H1 (cell line): ENCODE results near the gene INSM2.

Experiments used
- CBX8 ChIP-seq: fragments of 300-800, 300-1000 bp; sonication (generic); IDR thresholded peaks from 2 replicates; pipeline ENCODE4 v1.7.1; 2016; ENCODE audit warnings: low read depth, low read length, borderline replicate concordance
- HDAC2 ChIP-seq, 2 experiments: fragments of 300-600 bp in 1 of 2; sonication (generic) in 1 of 2; IDR thresholded peaks; 2 replicates each; pipeline ENCODE4 v1.6.1; 2011 to 2012; ENCODE audit warnings: low read depth in 2 of 2, low read length in 2 of 2, mild to moderate bottlenecking in 2 of 2, moderate library complexity in 2 of 2, borderline replicate concordance in 1 of 2, inconsistent platforms in 1 of 2
- POLR2A ChIP-seq, 2 experiments: IDR thresholded peaks; 1 replicate in 1 of 2; 2 replicates in 1 of 2; pipeline ENCODE4 v1.6.1; 2011; ENCODE audit warnings: low read depth in 2 of 2, low read length in 2 of 2, mild to moderate bottlenecking in 2 of 2; ENCODE audit errors: control extremely low read depth in 1 of 2
- SUZ12 ChIP-seq: fragments of 200-600 bp; sonication (generic); IDR thresholded peaks from 2 replicates; pipeline ENCODE4 v1.6.1; 2012; ENCODE audit warnings: mild to moderate bottlenecking, inconsistent platforms, low read length, moderate library complexity, mixed read lengths
- TEAD4 ChIP-seq: IDR thresholded peaks from 2 replicates; pipeline ENCODE4 v1.6.1; 2012; ENCODE audit warnings: low read depth, low read length, inconsistent platforms, mixed read lengths
- TF ChIP-seq, protein P1 (sequence below), 3 experiments: IDR thresholded peaks; 1 replicate in 2 of 3; 2 replicates in 1 of 3; pipeline versions ENCODE4 v1.5.1 to v1.6.1; 2011; ENCODE audit warnings: low read length in 3 of 3, mild to moderate bottlenecking in 3 of 3, inconsistent platforms in 2 of 3, low read depth in 1 of 3, moderate library complexity in 1 of 3; ENCODE audit not compliant: insufficient read depth in 1 of 3; ENCODE audit errors: control extremely low read depth in 1 of 3

DNA sequence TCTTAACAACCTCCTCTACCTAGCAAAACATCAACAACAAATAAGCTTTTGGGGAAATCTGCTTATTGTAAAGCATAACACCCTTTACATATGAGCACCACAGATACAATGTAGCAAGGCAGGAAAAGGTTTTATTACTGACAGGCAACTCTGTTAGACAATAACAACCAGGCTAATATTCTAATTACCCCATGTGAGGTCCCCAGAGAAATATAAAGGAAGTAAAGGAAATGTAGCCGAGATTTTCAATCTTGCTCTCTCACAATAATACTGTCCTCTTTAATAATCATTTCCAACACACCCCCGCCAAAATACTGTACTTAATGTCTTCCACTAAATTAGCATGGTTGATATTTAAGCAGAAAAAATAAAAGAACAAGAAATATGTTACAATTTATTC is 14.0 kb upstream of the INSM2 start:
- TF ChIP-seq, protein P1, sequence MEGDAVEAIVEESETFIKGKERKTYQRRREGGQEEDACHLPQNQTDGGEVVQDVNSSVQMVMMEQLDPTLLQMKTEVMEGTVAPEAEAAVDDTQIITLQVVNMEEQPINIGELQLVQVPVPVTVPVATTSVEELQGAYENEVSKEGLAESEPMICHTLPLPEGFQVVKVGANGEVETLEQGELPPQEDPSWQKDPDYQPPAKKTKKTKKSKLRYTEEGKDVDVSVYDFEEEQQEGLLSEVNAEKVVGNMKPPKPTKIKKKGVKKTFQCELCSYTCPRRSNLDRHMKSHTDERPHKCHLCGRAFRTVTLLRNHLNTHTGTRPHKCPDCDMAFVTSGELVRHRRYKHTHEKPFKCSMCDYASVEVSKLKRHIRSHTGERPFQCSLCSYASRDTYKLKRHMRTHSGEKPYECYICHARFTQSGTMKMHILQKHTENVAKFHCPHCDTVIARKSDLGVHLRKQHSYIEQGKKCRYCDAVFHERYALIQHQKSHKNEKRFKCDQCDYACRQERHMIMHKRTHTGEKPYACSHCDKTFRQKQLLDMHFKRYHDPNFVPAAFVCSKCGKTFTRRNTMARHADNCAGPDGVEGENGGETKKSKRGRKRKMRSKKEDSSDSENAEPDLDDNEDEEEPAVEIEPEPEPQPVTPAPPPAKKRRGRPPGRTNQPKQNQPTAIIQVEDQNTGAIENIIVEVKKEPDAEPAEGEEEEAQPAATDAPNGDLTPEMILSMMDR (IDR thresholded peaks at IDR 0.05; ENCODE audit: control extremely low read depth in 1 of 3, insufficient read depth in 1 of 3, low read depth in 1 of 3, low read length in 3 of 3) = no peak
- TF ChIP-seq SUZ12 (no peak), CBX8 (no peak), HDAC2 (IDR thresholded peaks at IDR 0.05; ENCODE audit: borderline replicate concordance in 1 of 2, low read depth in 2 of 2, low read length in 2 of 2) (no peak), POLR2A (IDR thresholded peaks at IDR 0.05; ENCODE audit: control extremely low read depth in 1 of 2, low read depth in 2 of 2, low read length in 2 of 2) (no peak), TEAD4 (no peak)
